ENCODE measurements around the gene RHCE. TPM values are rescaled to one million over a fixed set of nuclear protein-coding genes. Genes with fewer than 3 reads are reported as not detected.

The RHCE gene
- total and polyA plus RNA-seq, 2 of the 8 experiments (the other 6 are each of a cell fraction or from before 2014, with no cell fraction given), result 0.23 to 0.50 TPM

GRCh38 chr1:25456502-25456901, 35.9 kb upstream of the RHCE start (continued):
- TF ChIP-seq TAF1 (IDR thresholded peaks at IDR 0.05; ENCODE audit: low read depth, low read length), result no peak
- no peak for TF ChIP-seq YY1 (IDR thresholded peaks at IDR 0.05; ENCODE audit: low read depth, low read length)
- TF ChIP-seq SP4 (IDR thresholded peaks at IDR 0.05; ENCODE audit: low read length), result no peak

Measured in H1 (cell line).